ENCODE results near the gene CNPPD1. TPM values are rescaled to one million over a fixed set of nuclear protein-coding genes. Genes with fewer than 3 reads are reported as not detected.
A peak's percentile ranks its signal among the peaks of the same experiment; 100 is the strongest.

CNPPD1 gene
- total RNA-seq, 1 experiment from 2014 or later = 62.9 TPM

DNA sequence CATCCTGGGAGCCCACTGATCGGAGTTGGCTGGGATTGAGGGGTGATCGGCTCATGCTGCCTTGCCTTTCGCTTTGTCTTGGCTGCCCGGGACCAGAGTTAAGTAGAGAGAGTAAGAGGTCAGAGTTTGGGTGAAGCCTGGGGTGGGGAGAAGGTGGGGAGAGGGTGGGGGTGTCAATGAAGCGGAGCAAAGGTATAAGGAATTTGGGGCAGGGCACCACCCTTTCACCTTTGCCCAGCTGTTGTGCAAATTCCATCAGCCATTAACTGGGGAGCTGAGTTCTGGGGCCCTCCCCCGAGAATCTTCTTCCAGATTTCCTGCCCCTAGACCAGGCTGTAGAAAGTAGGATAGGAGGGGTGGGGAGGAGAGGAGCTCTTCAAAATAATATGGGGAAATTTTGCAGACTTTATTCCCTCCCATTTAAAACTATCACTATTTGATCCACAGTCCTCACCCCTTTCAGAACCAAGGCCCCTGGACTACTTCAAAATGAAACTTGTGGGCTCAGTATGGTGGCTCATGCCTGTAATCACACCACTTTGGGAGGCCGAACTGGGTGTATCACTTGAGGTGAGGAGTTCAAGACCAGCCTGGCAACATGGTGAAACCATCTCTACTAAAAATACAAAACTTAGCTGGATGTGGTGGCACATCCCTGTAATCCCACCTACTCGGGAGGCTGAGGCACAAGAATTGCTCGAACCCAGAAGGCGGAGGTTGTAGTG, 6.6 kb downstream of the CNPPD1 start, which contains the start of gene SLC23A3:
Gene SLC23A3 (minus strand): TSS at position 100 of the 725 bp plus-strand sequence. CDS start 45 bp downstream, at position 55.
- H3K9me3 ChIP-seq = no peaks in the 10 kb centered on the region
- H3K9me3 Mint-ChIP-seq (ENCODE audit: unreplicated experiment) = no peaks in the 10 kb centered on the region
- peaks cover 18% of the 10 kb centered on the region for H3K36me3 Mint-ChIP-seq (ENCODE audit: insufficient read depth, unreplicated experiment)
- H3K27me3 ChIP-seq (replicated peaks; ENCODE audit: control insufficient read depth, insufficient read depth, low read length) = no peaks in the 10 kb centered on the region
- peaks cover 28% of the 10 kb centered on the region for H3K4me1 Mint-ChIP-seq (ENCODE audit: low read depth, unreplicated experiment)
- H3K4me3 ChIP-seq (ENCODE audit: low read depth, low read length) = peak within 1 kb of the TSS; percentile 22
- H3K27me3 Mint-ChIP-seq (ENCODE audit: insufficient read depth, unreplicated experiment) = no peaks in the 10 kb centered on the region
- H3K36me3 ChIP-seq (ENCODE audit: control insufficient read depth, insufficient read depth, low read length) = peaks cover 12% of the 10 kb centered on the region
- no TSS peak for BruUV-seq (replicated peaks)
- H3K4me3 Mint-ChIP-seq (ENCODE audit: unreplicated experiment) = peak within 1 kb of the TSS; percentile 58
- ChIA-PET CTCF (interaction anchor here (0.6 to 1.6 kb wide), 3 partner anchors 31 to 309 kb away, joined by 4 to 8 read pairs (median 4); no protein-coding TSS in a partner anchor), POLR2A (interaction anchor here (1.3 kb wide), 1 partner anchor 125 kb away, joined by 3 read pairs; no protein-coding TSS in a partner anchor)
- peaks cover 15% of the 10 kb centered on the region for H3K4me1 ChIP-seq
- DNase-seq = peak; percentile 28 to 62
- intact Hi-C loops (cut with micrococcal nuclease; ENCODE audit: unreplicated experiment) = loop anchor here (1.0 to 2.0 kb wide), 2 partner anchors 10 to 217 kb away; partner anchors contain the start of genes DNPEP and NHEJ1
- H3K27ac Mint-ChIP-seq (ENCODE audit: unreplicated experiment) = peak within 1 kb of the TSS; percentile 77
- TF ChIP-seq, protein P1, sequence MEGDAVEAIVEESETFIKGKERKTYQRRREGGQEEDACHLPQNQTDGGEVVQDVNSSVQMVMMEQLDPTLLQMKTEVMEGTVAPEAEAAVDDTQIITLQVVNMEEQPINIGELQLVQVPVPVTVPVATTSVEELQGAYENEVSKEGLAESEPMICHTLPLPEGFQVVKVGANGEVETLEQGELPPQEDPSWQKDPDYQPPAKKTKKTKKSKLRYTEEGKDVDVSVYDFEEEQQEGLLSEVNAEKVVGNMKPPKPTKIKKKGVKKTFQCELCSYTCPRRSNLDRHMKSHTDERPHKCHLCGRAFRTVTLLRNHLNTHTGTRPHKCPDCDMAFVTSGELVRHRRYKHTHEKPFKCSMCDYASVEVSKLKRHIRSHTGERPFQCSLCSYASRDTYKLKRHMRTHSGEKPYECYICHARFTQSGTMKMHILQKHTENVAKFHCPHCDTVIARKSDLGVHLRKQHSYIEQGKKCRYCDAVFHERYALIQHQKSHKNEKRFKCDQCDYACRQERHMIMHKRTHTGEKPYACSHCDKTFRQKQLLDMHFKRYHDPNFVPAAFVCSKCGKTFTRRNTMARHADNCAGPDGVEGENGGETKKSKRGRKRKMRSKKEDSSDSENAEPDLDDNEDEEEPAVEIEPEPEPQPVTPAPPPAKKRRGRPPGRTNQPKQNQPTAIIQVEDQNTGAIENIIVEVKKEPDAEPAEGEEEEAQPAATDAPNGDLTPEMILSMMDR (IDR thresholded peaks at IDR 0.05; ENCODE audit: insufficient read depth in 1 of 2, low read depth in 1 of 2, low read length in 1 of 2, severe bottlenecking in 1 of 2, unreplicated experiment in 1 of 2) = no peak

DNA sequence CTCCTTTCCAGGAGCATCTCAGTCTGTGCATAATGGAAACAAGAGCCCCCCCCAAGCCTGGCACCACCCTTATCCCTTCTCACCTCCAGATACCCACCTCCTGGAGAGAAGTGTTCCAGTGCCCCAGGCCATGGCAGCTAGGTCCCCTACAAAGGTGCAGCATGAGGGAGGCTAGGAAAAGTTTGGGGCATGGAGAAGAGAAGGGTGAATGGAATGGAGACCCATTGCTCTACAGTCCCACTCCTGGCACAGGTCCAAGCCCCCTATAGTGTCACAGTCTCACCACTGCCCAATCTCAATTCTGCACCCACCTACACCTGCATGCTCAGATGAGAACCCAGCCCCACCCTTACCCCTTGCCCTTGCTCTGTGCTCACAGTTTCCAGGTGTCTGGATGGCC, 7.8 kb downstream of the CNPPD1 start:
- BruUV-seq (replicated peaks) = no TSS peak
- Histone ChIP-seq H3K36me3 (ENCODE audit: control insufficient read depth, insufficient read depth, low read length) (peaks cover 5% of the 10 kb centered on the region; the same call in 1 of the 2 replicates), H3K4me3 (ENCODE audit: low read depth, low read length) (no peak overlapping the region; the same call in 1 of the 2 replicates), H3K4me1 (peaks cover 15% of the 10 kb centered on the region), H3K27me3 (replicated peaks; ENCODE audit: control insufficient read depth, insufficient read depth, low read length) (no peaks in the 10 kb centered on the region), H3K9me3 (no peaks in the 10 kb centered on the region)
- intact Hi-C loops (cut with micrococcal nuclease; ENCODE audit: unreplicated experiment) = no loop called here
- Mint-ChIP-seq H3K9me3 (ENCODE audit: unreplicated experiment) (no peaks in the 10 kb centered on the region), H3K27me3 (ENCODE audit: insufficient read depth, unreplicated experiment) (no peaks in the 10 kb centered on the region), H3K36me3 (ENCODE audit: insufficient read depth, unreplicated experiment) (peaks cover 11% of the 10 kb centered on the region), H3K4me1 (ENCODE audit: low read depth, unreplicated experiment) (peaks cover 20% of the 10 kb centered on the region), H3K27ac (ENCODE audit: unreplicated experiment) (no peak overlapping the region), H3K4me3 (ENCODE audit: unreplicated experiment) (no peak overlapping the region)
- ChIA-PET CTCF (no interaction called here), POLR2A (no interaction called here)
- DNase-seq = no peak
- TF ChIP-seq, protein P1 (IDR thresholded peaks at IDR 0.05; ENCODE audit: insufficient read depth in 1 of 2, low read depth in 1 of 2, low read length in 1 of 2, severe bottlenecking in 1 of 2, unreplicated experiment in 1 of 2) = no peak

DNA sequence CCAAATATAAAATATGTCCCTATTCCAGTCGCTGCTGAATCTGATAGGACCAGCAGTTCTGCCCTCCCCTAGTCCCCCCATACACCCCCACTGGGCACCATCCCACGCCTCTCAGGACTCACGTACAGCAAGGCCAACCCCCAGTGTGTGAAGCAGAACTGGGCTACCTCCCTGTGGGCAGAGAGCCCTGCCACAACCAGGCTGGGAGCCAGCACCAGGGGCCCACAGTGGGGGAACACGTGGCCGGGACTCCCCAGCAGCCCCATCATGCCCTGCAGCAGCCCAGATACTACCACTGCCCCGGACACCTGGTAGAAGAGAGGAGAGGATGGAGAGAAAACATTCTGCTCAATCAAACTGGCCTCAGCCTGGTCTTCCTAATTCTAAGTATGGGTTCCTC, 8.2 kb downstream of the CNPPD1 start:
- Histone ChIP-seq H3K36me3 (ENCODE audit: control insufficient read depth, insufficient read depth, low read length) (peaks cover 4% of the 10 kb centered on the region; the same call in 1 of the 2 replicates), H3K4me1 (peaks cover 15% of the 10 kb centered on the region), H3K4me3 (ENCODE audit: low read depth, low read length) (no peak overlapping the region), H3K27me3 (replicated peaks; ENCODE audit: control insufficient read depth, insufficient read depth, low read length) (no peaks in the 10 kb centered on the region), H3K9me3 (no peaks in the 10 kb centered on the region)
- DNase-seq = no peak
- H3K9me3 Mint-ChIP-seq (ENCODE audit: unreplicated experiment) = no peaks in the 10 kb centered on the region
- ChIA-PET CTCF (no interaction called here), POLR2A (no interaction called here)
- TF ChIP-seq, protein P1 (IDR thresholded peaks at IDR 0.05; ENCODE audit: insufficient read depth in 1 of 2, low read depth in 1 of 2, low read length in 1 of 2, severe bottlenecking in 1 of 2, unreplicated experiment in 1 of 2) = no peak
- peaks cover 11% of the 10 kb centered on the region for H3K36me3 Mint-ChIP-seq (ENCODE audit: insufficient read depth, unreplicated experiment)
- no TSS peak for BruUV-seq (replicated peaks)
- H3K27ac Mint-ChIP-seq (ENCODE audit: unreplicated experiment) = peak overlapping the region; percentile 27
- intact Hi-C loops (cut with micrococcal nuclease; ENCODE audit: unreplicated experiment) = no loop called here
- H3K4me3 Mint-ChIP-seq (ENCODE audit: unreplicated experiment) = no peak overlapping the region
- no peaks in the 10 kb centered on the region for H3K27me3 Mint-ChIP-seq (ENCODE audit: insufficient read depth, unreplicated experiment)
- peaks cover 17% of the 10 kb centered on the region for H3K4me1 Mint-ChIP-seq (ENCODE audit: low read depth, unreplicated experiment)
